ENCODE results near the gene MTCH2. TPM values are rescaled to one million over a fixed set of nuclear protein-coding genes. Genes with fewer than 3 reads are reported as not detected.

MTCH2 gene
- total RNA-seq, 4 donors from 2014 or later: 31.1 to 60.9 (median 51.2) TPM

DNA sequence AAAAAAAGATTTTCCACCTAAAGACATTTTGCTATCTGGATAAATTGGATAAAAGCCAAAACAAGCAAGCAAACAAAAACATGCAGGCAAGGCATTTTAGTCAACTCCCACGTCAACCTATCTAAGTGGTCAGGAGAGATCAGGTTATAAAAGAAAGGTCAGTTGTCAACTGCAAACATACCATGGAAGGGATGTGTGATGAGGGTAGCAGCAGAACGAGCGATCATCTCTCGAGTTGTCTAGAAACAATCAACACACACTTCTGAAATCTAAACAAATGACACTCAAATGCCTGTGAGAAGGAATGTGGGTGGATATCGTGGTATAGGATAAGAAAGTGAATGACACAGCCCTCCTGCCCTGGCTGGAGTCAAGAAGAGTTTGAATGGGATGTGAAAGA lies 10.9 kb downstream of the MTCH2 start:
- H3K4me1 ChIP-seq: no peaks in the 10 kb centered on the region
- TF ChIP-seq POLR2AphosphoS5 (IDR thresholded peaks at IDR 0.05): no peak
- no peak for DNase-seq (ENCODE audit: low spot score in 2 of 2)
- WGBS: 84% methylated on average over 5 of the region's 5 CpGs
- no peak overlapping the region for H3K4me3 ChIP-seq
- H3K27ac ChIP-seq: no peak overlapping the region
- peaks cover 95% of the 10 kb centered on the region for H3K36me3 ChIP-seq
- H3K9me3 ChIP-seq: no peaks in the 10 kb centered on the region
- no peaks in the 10 kb centered on the region for H3K27me3 ChIP-seq

DNA sequence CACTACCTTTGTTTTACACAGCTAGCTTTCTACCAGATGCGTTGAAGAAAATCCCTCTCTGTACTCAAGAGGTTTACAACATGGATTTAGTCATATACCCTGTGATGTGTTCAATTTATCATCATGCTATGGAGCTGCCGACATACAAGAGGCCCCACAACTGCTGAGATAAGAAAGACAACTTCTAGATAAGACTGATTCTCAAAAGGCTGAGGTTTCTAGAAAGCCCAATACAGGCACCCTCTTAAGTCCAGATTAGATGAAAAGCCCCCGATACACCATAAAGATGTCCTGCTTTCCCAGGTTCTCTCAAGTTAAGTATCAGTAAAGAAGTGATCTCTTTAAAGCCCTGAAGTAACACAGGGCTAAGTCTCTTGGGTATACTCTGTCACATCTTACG lies 14.3 kb downstream of the MTCH2 start:
- no peak for TF ChIP-seq EP300 (IDR thresholded peaks at IDR 0.05)
- no peak for TF ChIP-seq POLR2A (IDR thresholded peaks at IDR 0.05)
- TF ChIP-seq, protein P1, sequence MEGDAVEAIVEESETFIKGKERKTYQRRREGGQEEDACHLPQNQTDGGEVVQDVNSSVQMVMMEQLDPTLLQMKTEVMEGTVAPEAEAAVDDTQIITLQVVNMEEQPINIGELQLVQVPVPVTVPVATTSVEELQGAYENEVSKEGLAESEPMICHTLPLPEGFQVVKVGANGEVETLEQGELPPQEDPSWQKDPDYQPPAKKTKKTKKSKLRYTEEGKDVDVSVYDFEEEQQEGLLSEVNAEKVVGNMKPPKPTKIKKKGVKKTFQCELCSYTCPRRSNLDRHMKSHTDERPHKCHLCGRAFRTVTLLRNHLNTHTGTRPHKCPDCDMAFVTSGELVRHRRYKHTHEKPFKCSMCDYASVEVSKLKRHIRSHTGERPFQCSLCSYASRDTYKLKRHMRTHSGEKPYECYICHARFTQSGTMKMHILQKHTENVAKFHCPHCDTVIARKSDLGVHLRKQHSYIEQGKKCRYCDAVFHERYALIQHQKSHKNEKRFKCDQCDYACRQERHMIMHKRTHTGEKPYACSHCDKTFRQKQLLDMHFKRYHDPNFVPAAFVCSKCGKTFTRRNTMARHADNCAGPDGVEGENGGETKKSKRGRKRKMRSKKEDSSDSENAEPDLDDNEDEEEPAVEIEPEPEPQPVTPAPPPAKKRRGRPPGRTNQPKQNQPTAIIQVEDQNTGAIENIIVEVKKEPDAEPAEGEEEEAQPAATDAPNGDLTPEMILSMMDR (IDR thresholded peaks at IDR 0.05): no peak
- no peak for TF ChIP-seq POLR2AphosphoS5 (IDR thresholded peaks at IDR 0.05)
- no peaks in the 10 kb centered on the region for H3K4me1 ChIP-seq
- 82% methylated on average over 4 of the region's 4 CpGs for WGBS
- H3K36me3 ChIP-seq: peaks cover 93% of the 10 kb centered on the region
- no peak for DNase-seq (ENCODE audit: low spot score in 2 of 2)
- no peaks in the 10 kb centered on the region for H3K27me3 ChIP-seq
- no peak overlapping the region for H3K27ac ChIP-seq
- H3K9me3 ChIP-seq: no peaks in the 10 kb centered on the region
- no peak overlapping the region for H3K4me3 ChIP-seq

DNA sequence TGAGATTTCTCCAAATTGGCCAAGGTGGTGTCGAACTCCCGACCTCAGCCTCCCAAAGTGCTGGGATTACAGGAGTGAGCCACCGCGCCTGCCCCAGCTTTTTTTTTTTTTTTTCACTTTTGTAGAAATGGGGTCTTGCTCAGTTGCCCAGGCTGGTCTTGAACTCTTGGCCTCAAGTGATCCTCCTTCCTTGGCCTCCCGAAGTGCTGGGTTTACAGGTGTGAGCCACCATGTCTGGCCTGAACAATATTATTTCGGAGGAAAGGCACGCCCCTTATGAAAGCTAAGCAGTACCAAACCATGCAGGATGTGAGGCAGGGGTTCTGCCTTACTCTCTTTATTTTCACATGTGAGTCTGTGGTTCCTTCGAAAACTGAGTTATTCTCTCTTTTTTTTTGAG lies 16.1 kb downstream of the MTCH2 start:
- Histone ChIP-seq H3K4me1 (no peaks in the 10 kb centered on the region), H3K27ac (no peak overlapping the region), H3K9me3 (no peaks in the 10 kb centered on the region), H3K27me3 (no peaks in the 10 kb centered on the region), H3K36me3 (peaks cover 95% of the 10 kb centered on the region), H3K4me3 (no peak overlapping the region)
- 97% methylated on average over 8 of the region's 8 CpGs for WGBS
- TF ChIP-seq POLR2A (IDR thresholded peaks at IDR 0.05): no peak
- TF ChIP-seq, protein P1 (IDR thresholded peaks at IDR 0.05): no peak
- TF ChIP-seq POLR2AphosphoS5 (IDR thresholded peaks at IDR 0.05): no peak
- TF ChIP-seq EP300 (IDR thresholded peaks at IDR 0.05): no peak
- DNase-seq (ENCODE audit: low spot score in 2 of 2): no peak

DNA sequence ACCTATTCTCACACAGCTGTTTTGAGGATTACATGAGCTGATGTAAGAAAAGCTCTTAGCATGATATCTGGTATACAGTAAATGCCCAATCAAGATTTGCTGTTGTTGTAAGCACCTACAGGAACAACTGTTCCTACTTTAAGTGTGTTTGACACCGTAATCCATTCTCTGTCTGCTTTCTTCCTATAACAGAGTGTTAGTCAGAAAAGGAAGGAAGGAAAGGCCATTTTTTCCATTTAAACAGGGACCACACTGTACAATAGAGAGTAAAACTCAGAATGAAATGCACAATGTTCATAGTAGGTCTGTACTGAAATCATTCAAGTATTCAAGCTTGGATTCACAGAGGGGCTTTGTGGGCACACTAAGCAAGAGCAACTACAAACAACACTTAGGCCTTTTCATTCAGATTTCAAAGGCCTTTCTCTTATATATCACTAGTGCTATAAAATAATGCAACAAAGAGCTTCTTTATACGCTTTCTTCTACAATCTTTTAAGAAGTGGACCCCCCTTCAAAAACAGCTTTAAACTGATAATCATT lies 21.5 kb downstream of the MTCH2 start:
- TF ChIP-seq, protein P1 (IDR thresholded peaks at IDR 0.05): no peak
- no peak for TF ChIP-seq EP300 (IDR thresholded peaks at IDR 0.05)
- no peak for TF ChIP-seq POLR2A (IDR thresholded peaks at IDR 0.05)
- no peak for TF ChIP-seq POLR2AphosphoS5 (IDR thresholded peaks at IDR 0.05)
- DNase-seq (ENCODE audit: low spot score in 2 of 2): no peak
- WGBS: 84% methylated on average over 2 of the region's 2 CpGs
- Histone ChIP-seq H3K4me3 (no peak overlapping the region), H3K9me3 (no peaks in the 10 kb centered on the region), H3K27me3 (no peaks in the 10 kb centered on the region), H3K36me3 (peaks cover 67% of the 10 kb centered on the region), H3K4me1 (peaks cover 9% of the 10 kb centered on the region), H3K27ac (no peak overlapping the region)

DNA sequence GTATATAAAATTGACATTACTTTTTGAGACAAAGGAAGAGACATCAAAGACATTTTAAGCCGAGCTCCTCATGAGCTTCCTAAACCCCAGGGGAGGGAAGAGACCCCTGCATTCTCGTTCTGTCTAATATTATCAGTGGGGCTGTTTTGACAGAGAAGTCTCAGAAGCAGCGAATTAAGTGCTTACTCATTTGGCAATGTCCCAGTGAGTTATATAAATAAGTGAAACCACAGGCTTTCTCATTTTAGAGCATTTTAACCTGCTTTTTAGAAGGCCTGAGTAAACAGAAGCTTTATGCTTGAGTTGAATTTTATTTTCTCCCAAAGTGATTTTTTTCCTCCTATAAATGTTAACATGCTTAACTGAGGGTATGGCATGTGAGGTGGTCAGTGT lies 24.9 kb downstream of the MTCH2 start:
- TF ChIP-seq, protein P1 (IDR thresholded peaks at IDR 0.05): no peak
- TF ChIP-seq POLR2AphosphoS5 (IDR thresholded peaks at IDR 0.05): no peak
- H3K9me3 ChIP-seq: no peaks in the 10 kb centered on the region
- H3K4me1 ChIP-seq: peaks cover 9% of the 10 kb centered on the region
- H3K27ac ChIP-seq: no peak overlapping the region
- H3K27me3 ChIP-seq: no peaks in the 10 kb centered on the region
- no peak overlapping the region for H3K4me3 ChIP-seq
- 36% methylated on average over 3 of the region's 3 CpGs for WGBS
- peaks cover 38% of the 10 kb centered on the region for H3K36me3 ChIP-seq
- no peak for DNase-seq (ENCODE audit: low spot score in 2 of 2)
